GM19240 (cell line): ENCODE measurements around the gene TCP1.
"Not testable (repeated sequence)": the region's sequence is repeated elsewhere in the genome, so short reads cannot be mapped to it uniquely, and the experiment has no call there.

Source experiments
- DNase-seq: peaks from one replicate; pipeline ENCODE4 v3.0.0; 2011; ENCODE audit warnings: low spot score; ENCODE audit not compliant: insufficient read length

The TCP1 gene

GRCh38 chr6:159742165-159742564 is 47.2 kb downstream of the TCP1 start:
- no peak for DNase-seq

- no peak for DNase-seq
These were observed 50.1 kb downstream of the TCP1 start for GRCh38 chr6:159739341-159739740.

DNA sequence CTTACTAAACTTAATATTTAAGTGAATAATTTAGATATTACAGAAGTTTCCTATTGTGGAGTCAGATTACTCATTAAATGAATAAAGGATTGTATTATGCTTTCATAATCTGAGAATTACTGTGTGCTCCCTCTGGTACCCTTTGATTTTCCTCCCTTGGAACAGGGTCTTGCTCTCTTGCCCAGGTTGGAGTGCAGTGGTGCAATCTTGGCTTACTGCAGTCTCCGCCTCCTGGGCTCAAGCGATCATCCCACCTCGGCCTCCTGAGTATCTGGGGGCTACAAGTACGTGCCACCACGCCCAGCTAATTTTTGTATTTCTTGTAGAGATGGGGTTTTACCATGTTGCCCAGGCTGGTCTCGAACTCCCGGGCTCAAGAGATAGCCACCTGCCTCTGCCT is 52.5 kb downstream of the TCP1 start:
- DNase-seq: no peak

GRCh38 chr6:159733395-159733794 is 56.0 kb downstream of the TCP1 start:
- DNase-seq: not testable (repeated sequence)

DNA sequence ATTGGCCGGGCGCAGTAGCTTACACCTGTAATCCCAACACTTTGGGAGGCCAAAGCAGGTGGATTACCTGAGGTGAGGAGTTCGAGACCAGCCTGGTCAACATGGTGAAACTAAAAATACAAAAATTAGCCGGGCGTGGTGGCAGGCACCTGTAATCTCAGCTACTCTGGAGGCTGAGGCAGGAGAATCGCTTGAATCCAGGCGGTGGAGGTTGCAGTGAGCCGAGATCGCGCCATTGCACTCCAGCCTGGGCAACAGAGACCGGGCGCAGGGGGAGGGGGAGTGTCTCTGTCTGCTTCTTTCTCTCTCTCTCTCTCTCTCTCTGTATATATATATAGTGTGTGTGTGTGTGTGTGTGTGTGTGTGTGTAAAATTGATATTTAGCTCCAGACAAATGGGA is 56.9 kb downstream of the TCP1 start:
- not testable (repeated sequence) for DNase-seq

GRCh38 chr6:159730332-159730676 is 59.1 kb downstream of the TCP1 start:
- no peak for DNase-seq

GRCh38 chr6:159729598-159730331 is 59.6 kb downstream of the TCP1 start:
- no peak for DNase-seq

- DNase-seq: no peak
These were observed 60.9 kb downstream of the TCP1 start for GRCh38 chr6:159728531-159728964.
